IMR-90 (cell line): ENCODE results near the gene METTL17. TPM values are rescaled to one million over a fixed set of nuclear protein-coding genes. Genes with fewer than 3 reads are reported as not detected.

Source experiments
- ATAC-seq: fragments of 200-7000 bp; cut with Tn5 transposase; 2 replicates; pipeline ENCODE4 v1.9.1; 2020; ENCODE audit warnings: low read depth, mild to moderate bottlenecking, moderate library complexity
- BruUV-seq: library from RNA; stranded (reverse); fragments of 400-500 nt; replicated peaks from 2 replicates; lab custom pipeline; 2021; lab: Mats Ljungman, UMichigan
- CTCF ChIA-PET: fragments of 300-600 bp; formaldehyde crosslinking; extraction: SDS; loops from one replicate; lab custom pipeline; 2021; ENCODE audit warnings: antibody characterized with exemption; lab: Yijun Ruan, JAX
- POLR2A ChIA-PET: fragments of 300-600 bp; sonication (Branson Sonifier 250); formaldehyde crosslinking; loops from one replicate; lab custom pipeline; 2022; ENCODE audit warnings: antibody characterized with exemption; ENCODE audit not compliant: unreplicated experiment; lab: Charles Lee
- DNase-seq: peaks from one replicate; pipeline ENCODE4 v3.0.0; 2013
- H2AFZ ChIP-seq: replicated peaks from 2 replicates; pipeline ENCODE3; 2013; ENCODE audit warnings: low read length, mild to moderate bottlenecking; ENCODE audit not compliant: poor library complexity
- H2AK5ac ChIP-seq: 2 replicates; pipeline ENCODE4 v1.6.1; 2013; ENCODE audit warnings: low read depth, low read length, inconsistent platforms
- H2AK9ac ChIP-seq: replicated peaks from 2 replicates; pipeline ENCODE3; 2013; ENCODE audit warnings: mild to moderate bottlenecking, low read depth, low read length, moderate library complexity; ENCODE audit not compliant: poor library complexity
- H2BK120ac ChIP-seq: 2 replicates; pipeline ENCODE4 v1.6.1; 2013; ENCODE audit warnings: low read depth, low read length, inconsistent platforms
- H2BK15ac ChIP-seq: 3 replicates; pipeline ENCODE4 v1.6.1; 2013; ENCODE audit warnings: low read depth, low read length, inconsistent platforms
- H2BK20ac ChIP-seq: 2 replicates; pipeline ENCODE4 v1.6.1; 2013; ENCODE audit warnings: low read depth, mild to moderate bottlenecking, inconsistent platforms, low read length, moderate library complexity
- H2BK5ac ChIP-seq: 2 replicates; pipeline ENCODE4 v1.6.1; 2013; ENCODE audit warnings: mild to moderate bottlenecking, low read depth, low read length, inconsistent platforms; ENCODE audit not compliant: poor library complexity, severe bottlenecking
- H3K14ac ChIP-seq: replicated peaks from 2 replicates; pipeline ENCODE4 v1.6.1; 2013; ENCODE audit warnings: low read depth, low read length, inconsistent platforms
- H3K18ac ChIP-seq: 2 replicates; pipeline ENCODE4 v1.6.1; 2013; ENCODE audit warnings: low read depth, low read length, control low read depth
- H3K23ac ChIP-seq: 2 replicates; pipeline ENCODE4 v1.6.1; 2013; ENCODE audit warnings: low read depth, low read length, inconsistent platforms
- H3K27ac ChIP-seq: 2 replicates; pipeline ENCODE4 v1.5.1; 2013; ENCODE audit warnings: mild to moderate bottlenecking, control low read depth, low read length; ENCODE audit not compliant: insufficient read depth
- H3K27me3 ChIP-seq: 2 replicates; pipeline ENCODE4 v1.6.1; 2013; ENCODE audit warnings: low read length; ENCODE audit not compliant: control insufficient read depth, insufficient read depth
- H3K36me3 ChIP-seq: 2 replicates; pipeline ENCODE4 v1.6.1; 2013; ENCODE audit warnings: low read length, mixed read lengths; ENCODE audit not compliant: control insufficient read depth, insufficient read depth
- H3K4ac ChIP-seq: 2 replicates; pipeline ENCODE4 v1.6.1; 2013; ENCODE audit warnings: low read depth, low read length, inconsistent platforms
- H3K4me1 ChIP-seq: 2 replicates; pipeline ENCODE4 v1.6.1; 2013; ENCODE audit warnings: low read length, mixed read lengths; ENCODE audit not compliant: control insufficient read depth, insufficient read depth
- H3K4me2 ChIP-seq: 2 replicates; pipeline ENCODE4 v1.6.1; 2013; ENCODE audit warnings: low read depth, mild to moderate bottlenecking, control low read depth, low read length, moderate library complexity
- H3K4me3 ChIP-seq: 2 replicates; pipeline ENCODE4 v1.5.1; 2013; ENCODE audit warnings: low read depth, mild to moderate bottlenecking, control low read depth, low read length, moderate library complexity; ENCODE audit not compliant: insufficient read depth
- H3K56ac ChIP-seq: 2 replicates; pipeline ENCODE4 v1.6.1; 2013; ENCODE audit warnings: low read length, inconsistent platforms; ENCODE audit not compliant: insufficient read depth; ENCODE audit errors: extremely low read depth
- H3K79me1 ChIP-seq, 2 experiments: 2 replicates each; pipeline ENCODE4 v1.6.1; 2013; ENCODE audit warnings: low read length in 2 of 2, inconsistent platforms in 1 of 2, low read depth in 1 of 2
- H3K9ac ChIP-seq: 2 replicates; pipeline ENCODE4 v1.6.1; 2013; ENCODE audit warnings: low read depth, low read length, control low read depth
- H3K9me1 ChIP-seq: 2 replicates; pipeline ENCODE4 v1.6.1; 2013; ENCODE audit warnings: low read length, inconsistent platforms; ENCODE audit not compliant: insufficient read depth
- H3K9me3 ChIP-seq: 2 replicates; pipeline ENCODE4 v1.6.1; 2013; ENCODE audit warnings: low read length; ENCODE audit not compliant: control insufficient read depth, insufficient read depth
- H4K20me1 ChIP-seq: 2 replicates; pipeline ENCODE4 v1.6.1; 2013; ENCODE audit warnings: low read length, inconsistent platforms; ENCODE audit not compliant: insufficient read depth
- H4K5ac ChIP-seq: 2 replicates; pipeline ENCODE4 v1.6.1; 2013; ENCODE audit warnings: mild to moderate bottlenecking, low read depth, low read length, control low read depth
- H4K8ac ChIP-seq, 2 experiments: 2 replicates each; pipeline ENCODE4 v1.6.1; 2013; ENCODE audit warnings: low read depth in 2 of 2, low read length in 2 of 2, control low read depth in 1 of 2, inconsistent platforms in 1 of 2
- H4K91ac ChIP-seq: 2 replicates; pipeline ENCODE4 v1.6.1; 2013; ENCODE audit warnings: low read depth, low read length, inconsistent platforms; ENCODE audit not compliant: insufficient read depth
- BHLHE40 ChIP-seq: fragments of 150-350 bp; IDR thresholded peaks from 2 replicates; pipeline ENCODE4 v1.6.1; 2016; ENCODE audit warnings: mild to moderate bottlenecking, low read depth, low read length
- CHD1 ChIP-seq: IDR thresholded peaks from 2 replicates; pipeline ENCODE4 v1.6.1; 2012; ENCODE audit warnings: low read depth, low read length, improper control_type of control experiment
- FOS ChIP-seq: fragments of 150-350 bp; IDR thresholded peaks from 2 replicates; pipeline ENCODE4 v1.6.1; 2016; ENCODE audit warnings: low read depth, low read length
- MAFK ChIP-seq: IDR thresholded peaks from 2 replicates; pipeline ENCODE4 v1.6.1; 2012; ENCODE audit warnings: low read depth, low read length, improper control_type of control experiment
- MAZ ChIP-seq: IDR thresholded peaks from 2 replicates; pipeline ENCODE4 v1.6.1; 2012; ENCODE audit warnings: low read depth, mild to moderate bottlenecking, low read length, improper control_type of control experiment, moderate library complexity, borderline replicate concordance
- MXI1 ChIP-seq: IDR thresholded peaks from 2 replicates; pipeline ENCODE4 v1.6.1; 2012; ENCODE audit warnings: low read depth, mild to moderate bottlenecking, low read length, moderate library complexity, borderline replicate concordance
- NFE2L2 ChIP-seq: fragments of 150-350 bp; IDR thresholded peaks from 2 replicates; pipeline ENCODE4 v1.6.1; 2016; ENCODE audit warnings: low read depth, mild to moderate bottlenecking, low read length
- POLR2A ChIP-seq: IDR thresholded peaks from 2 replicates; pipeline ENCODE4 v1.6.1; 2012; ENCODE audit warnings: mild to moderate bottlenecking, low read depth, low read length
- RAD21 ChIP-seq: IDR thresholded peaks from 2 replicates; pipeline ENCODE4 v1.6.1; 2012; ENCODE audit warnings: low read length, improper control_type of control experiment
- RCOR1 ChIP-seq: IDR thresholded peaks from 2 replicates; pipeline ENCODE4 v1.6.1; 2012; ENCODE audit warnings: mild to moderate bottlenecking, low read length, improper control_type of control experiment; ENCODE audit not compliant: insufficient replicate concordance
- RFX5 ChIP-seq: IDR thresholded peaks from 2 replicates; pipeline ENCODE4 v1.8.0; 2012; ENCODE audit warnings: low read depth, mild to moderate bottlenecking, low read length, moderate library complexity
- SMC3 ChIP-seq: fragments of 150-350 bp; IDR thresholded peaks from 2 replicates; pipeline ENCODE4 v1.6.1; 2016; ENCODE audit warnings: low read depth, mild to moderate bottlenecking, antibody characterized with exemption, low read length, moderate library complexity
- WGBS, 2 experiments: methylation state at CpG; one replicate each; pipeline versions ENCODE4 v1.1.5 to v1.1.7; 2013; ENCODE audit warnings: missing lambda C conversion rate in 2 of 2; ENCODE audit not compliant: insufficient read length in 1 of 2; ENCODE audit errors: extremely low coverage in 2 of 2; 5-methylcytosine and 5-hydroxymethylcytosine counted together
- dilution Hi-C: fragments of 300-500 bp; cut with HindIII; formaldehyde crosslinking; loops from one replicate; pipeline ENCODE4 v1.14.3; 2018; ENCODE audit warnings: low sequenced_read_pairs; ENCODE audit not compliant: unreplicated experiment
- in situ Hi-C: fragments of 300-500 bp; cut with MboI; formaldehyde crosslinking; loops from 3 replicates; pipeline ENCODE4 v1.14.3; 2019; ENCODE audit warnings: low sequenced_read_pairs, inconsistent platforms, mixed read lengths
- intact Hi-C: fragments of 100-400 bp; cut with micrococcal nuclease; formaldehyde crosslinking; loops from 2 replicates; pipeline ENCODE4 v1.10.0; 2022
- polyA plus RNA-seq, 3 experiments: library from polyadenylated mRNA; depleted of rRNA; stranded (reverse); fragments of >200 nt; gene quantifications; 2 replicates each; pipeline ENCODE4 v1.2.3, GENCODE V29; 2012; ENCODE audit warnings: low replicate concordance in 1 of 3
- total RNA-seq: library from RNA; depleted of rRNA; stranded (reverse); fragments of >200 nt; gene quantifications from 2 replicates; pipeline ENCODE4 v1.2.3, GENCODE V29; 2012
- TF ChIP-seq, protein P1 (sequence below): fragments of 150-350 bp; IDR thresholded peaks from 2 replicates; pipeline ENCODE4 v1.6.1; 2017; ENCODE audit warnings: mild to moderate bottlenecking, antibody characterized with exemption, low read length, low read depth
- TF ChIP-seq, protein P2 (sequence below): conservative IDR thresholded peaks from 2 replicates; pipeline ENCODE4 v1.5.1; 2012; ENCODE audit warnings: mild to moderate bottlenecking, low read depth, low read length, improper control_type of control experiment

Gene METTL17
- total and polyA plus RNA-seq, 2 of the 4 experiments (the other 2 are of a cell fraction), result 32.8 to 69.7 TPM

DNA sequence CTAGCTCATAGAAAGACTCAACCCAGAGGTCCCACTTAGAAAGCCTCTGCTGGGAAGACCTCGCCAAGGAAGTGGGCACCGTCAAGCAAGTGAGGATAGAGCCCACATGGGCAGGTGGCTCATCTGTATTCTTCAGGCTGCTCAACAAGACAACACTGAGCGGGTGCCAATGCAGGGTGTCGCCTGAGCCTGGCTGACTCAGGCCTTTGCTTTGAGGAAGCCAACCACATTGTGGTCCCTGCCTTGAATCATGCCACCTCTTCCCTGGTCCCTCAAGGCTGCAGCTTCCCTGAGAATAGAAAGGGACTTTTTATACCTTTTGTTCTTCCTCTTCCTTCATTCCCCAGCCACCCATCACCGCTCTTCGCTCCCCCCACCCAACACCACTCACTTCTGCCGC, 47.0 kb downstream of the METTL17 start:
- H2AK9ac ChIP-seq, result no peak overlapping the region
- BruUV-seq, result no TSS peak
- H3K27me3 ChIP-seq, result peaks cover 44% of the 10 kb centered on the region
- H3K4me1 ChIP-seq, result peaks cover 2% of the 10 kb centered on the region; the same call in 1 of the 2 replicates
- no peak overlapping the region for H2BK15ac ChIP-seq
- TF ChIP-seq MAFK (no peak), RFX5 (no peak), NFE2L2 (no peak), SMC3 (no peak), RAD21 (no peak), CHD1 (no peak), MXI1 (no peak), RCOR1 (no peak), BHLHE40 (no peak), POLR2A (no peak), FOS (no peak), MAZ (no peak)
- TF ChIP-seq, protein P1, sequence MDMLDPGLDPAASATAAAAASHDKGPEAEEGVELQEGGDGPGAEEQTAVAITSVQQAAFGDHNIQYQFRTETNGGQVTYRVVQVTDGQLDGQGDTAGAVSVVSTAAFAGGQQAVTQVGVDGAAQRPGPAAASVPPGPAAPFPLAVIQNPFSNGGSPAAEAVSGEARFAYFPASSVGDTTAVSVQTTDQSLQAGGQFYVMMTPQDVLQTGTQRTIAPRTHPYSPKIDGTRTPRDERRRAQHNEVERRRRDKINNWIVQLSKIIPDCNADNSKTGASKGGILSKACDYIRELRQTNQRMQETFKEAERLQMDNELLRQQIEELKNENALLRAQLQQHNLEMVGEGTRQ, result no peak
- TF ChIP-seq, protein P2, sequence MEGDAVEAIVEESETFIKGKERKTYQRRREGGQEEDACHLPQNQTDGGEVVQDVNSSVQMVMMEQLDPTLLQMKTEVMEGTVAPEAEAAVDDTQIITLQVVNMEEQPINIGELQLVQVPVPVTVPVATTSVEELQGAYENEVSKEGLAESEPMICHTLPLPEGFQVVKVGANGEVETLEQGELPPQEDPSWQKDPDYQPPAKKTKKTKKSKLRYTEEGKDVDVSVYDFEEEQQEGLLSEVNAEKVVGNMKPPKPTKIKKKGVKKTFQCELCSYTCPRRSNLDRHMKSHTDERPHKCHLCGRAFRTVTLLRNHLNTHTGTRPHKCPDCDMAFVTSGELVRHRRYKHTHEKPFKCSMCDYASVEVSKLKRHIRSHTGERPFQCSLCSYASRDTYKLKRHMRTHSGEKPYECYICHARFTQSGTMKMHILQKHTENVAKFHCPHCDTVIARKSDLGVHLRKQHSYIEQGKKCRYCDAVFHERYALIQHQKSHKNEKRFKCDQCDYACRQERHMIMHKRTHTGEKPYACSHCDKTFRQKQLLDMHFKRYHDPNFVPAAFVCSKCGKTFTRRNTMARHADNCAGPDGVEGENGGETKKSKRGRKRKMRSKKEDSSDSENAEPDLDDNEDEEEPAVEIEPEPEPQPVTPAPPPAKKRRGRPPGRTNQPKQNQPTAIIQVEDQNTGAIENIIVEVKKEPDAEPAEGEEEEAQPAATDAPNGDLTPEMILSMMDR, result no peak
- ATAC-seq (no peak), DNase-seq (no peak)
- CTCF ChIA-PET, result interaction anchor here (1.0 to 1.1 kb wide), 2 partner anchors 22 kb away, joined by 3 read pairs; no protein-coding TSS in a partner anchor
- H2AK5ac ChIP-seq, result no peak overlapping the region
- H2BK5ac ChIP-seq, result no peak overlapping the region
- no peak overlapping the region for H3K18ac ChIP-seq
- H4K8ac ChIP-seq, result no peak overlapping the region
- no peak overlapping the region for H3K23ac ChIP-seq
- H3K27ac ChIP-seq, result no peak overlapping the region
- no peak overlapping the region for H3K56ac ChIP-seq
- H3K14ac ChIP-seq, result no peak overlapping the region
- in situ Hi-C loops (no loop called here), intact Hi-C loops (no loop called here), dilution Hi-C loops (no loop called here)
- no peaks in the 10 kb centered on the region for H3K36me3 ChIP-seq
- 88 to 100% methylated on average over 2 to 3 of the region's 7 CpGs for WGBS, 2 experiments
- no peak overlapping the region for H4K5ac ChIP-seq
- no peaks in the 10 kb centered on the region for H4K20me1 ChIP-seq
- no peak overlapping the region for H3K4me2 ChIP-seq
- H3K9me1 ChIP-seq, result no peaks in the 10 kb centered on the region
- H3K4ac ChIP-seq, result no peak overlapping the region
- H2BK120ac ChIP-seq, result no peak overlapping the region
- H3K9me3 ChIP-seq, result no peaks in the 10 kb centered on the region
- no peak overlapping the region for H4K91ac ChIP-seq
- POLR2A ChIA-PET, result no interaction called here
- no peak overlapping the region for H3K4me3 ChIP-seq
- H3K9ac ChIP-seq, result no peak overlapping the region
- no peak overlapping the region for H2BK20ac ChIP-seq
- H2AFZ ChIP-seq, result no peak overlapping the region
- H3K79me1 ChIP-seq, result no peaks in the 10 kb centered on the region
